GM23338 (cell line): ENCODE data around the gene RNLS. TPM values are rescaled to one million over a fixed set of nuclear protein-coding genes. Genes with fewer than 3 reads are reported as not detected.

Experiments
- ATAC-seq: fragments of 200-7000 bp; cut with Tn5 transposase; 3 replicates; pipeline ENCODE4 v1.9.1; 2020
- DNase-seq: peaks from one replicate; pipeline ENCODE4 v3.0.0-alpha.2; 2015; ENCODE audit warnings: low spot score
- H2AFZ ChIP-seq: fragments of 200-600 bp; sonication (generic); 2 replicates; pipeline ENCODE4 v1.8.0; 2016; ENCODE audit warnings: antibody characterized with exemption, mild to moderate bottlenecking, moderate library complexity
- H3F3A ChIP-seq: fragments of 200-600 bp; sonication (generic); replicated peaks from 2 replicates; pipeline ENCODE4 v1.8.0; 2017; ENCODE audit warnings: antibody characterized with exemption, mixed run types, low read depth
- H3K27ac ChIP-seq: fragments of 200-600 bp; sonication (generic); 2 replicates; pipeline ENCODE4 v1.6.1; 2016; ENCODE audit warnings: low read depth
- H3K27me3 ChIP-seq: fragments of 200-600 bp; sonication (generic); 2 replicates; pipeline ENCODE4 v1.8.0; 2016; ENCODE audit warnings: mild to moderate bottlenecking, mixed run types, moderate library complexity; ENCODE audit not compliant: insufficient read depth
- H3K36me3 ChIP-seq: fragments of 200-600 bp; sonication (generic); 2 replicates; pipeline ENCODE4 v1.8.0; 2016; ENCODE audit warnings: mild to moderate bottlenecking; ENCODE audit not compliant: insufficient read depth
- H3K4me1 ChIP-seq: fragments of 200-600 bp; sonication (generic); 2 replicates; pipeline ENCODE4 v1.8.0; 2016; ENCODE audit warnings: mild to moderate bottlenecking, moderate library complexity; ENCODE audit not compliant: insufficient read depth
- H3K4me2 ChIP-seq: fragments of 200-600 bp; sonication (generic); 2 replicates; pipeline ENCODE4 v1.7.1; 2017; ENCODE audit warnings: mixed run types
- H3K4me3 ChIP-seq: fragments of 200-600 bp; sonication (generic); 2 replicates; pipeline ENCODE4 v1.6.1; 2016; ENCODE audit warnings: mixed run types
- H3K79me2 ChIP-seq: fragments of 200-600 bp; sonication (generic); replicated peaks from 2 replicates; pipeline ENCODE4 v1.8.0; 2017; ENCODE audit warnings: mild to moderate bottlenecking; ENCODE audit not compliant: insufficient read depth
- H3K9me2 ChIP-seq: fragments of 200-600 bp; sonication (generic); 2 replicates; pipeline ENCODE4 v1.8.0; 2017; ENCODE audit not compliant: insufficient read depth
- H4K20me1 ChIP-seq: fragments of 200-600 bp; sonication (generic); replicated peaks from 2 replicates; pipeline ENCODE4 v1.8.0; 2017; ENCODE audit warnings: mild to moderate bottlenecking; ENCODE audit not compliant: insufficient read depth
- H3K27ac Mint-ChIP-seq: 2 replicates; pipeline ENCODE4 v1.8.0; 2020; ENCODE audit warnings: inconsistent platforms, mild to moderate bottlenecking, moderate library complexity, mixed read lengths
- H3K27me3 Mint-ChIP-seq: 3 replicates; pipeline ENCODE4 v1.8.0; 2022; ENCODE audit warnings: low read depth, mild to moderate bottlenecking, moderate library complexity, mixed read lengths, inconsistent platforms; ENCODE audit not compliant: insufficient read depth, poor library complexity
- H3K36me3 Mint-ChIP-seq: 3 replicates; pipeline ENCODE4 v1.8.0; 2021; ENCODE audit warnings: low read depth, mild to moderate bottlenecking, inconsistent platforms, moderate library complexity, mixed read lengths
- H3K4me1 Mint-ChIP-seq: 3 replicates; pipeline ENCODE4 v1.8.0; 2020; ENCODE audit warnings: mild to moderate bottlenecking, inconsistent platforms, mixed read lengths
- H3K4me3 Mint-ChIP-seq: 3 replicates; pipeline ENCODE4 v1.8.0; 2021; ENCODE audit warnings: moderate library complexity, mild to moderate bottlenecking, inconsistent platforms, mixed read lengths
- H3K9me3 Mint-ChIP-seq: 3 replicates; pipeline ENCODE4 v1.8.0; 2020; ENCODE audit warnings: moderate library complexity, mild to moderate bottlenecking, inconsistent platforms, mixed read lengths
- CREB1 ChIP-seq: fragments of 250-450 bp; sonication (Bioruptor Pico); IDR thresholded peaks from 2 replicates; pipeline ENCODE4 v1.5.0; 2020; ENCODE audit warnings: low read depth, mild to moderate bottlenecking, moderate library complexity
- CTCF ChIP-seq, 2 experiments: fragments of 200-600 bp in 1 of 2; sonication (generic) in 1 of 2; conservative IDR thresholded peaks; 2 replicates each; pipeline versions ENCODE4 v1.5.1 to v1.6.1; 2016 to 2017; ENCODE audit warnings: antibody characterized with exemption in 2 of 2, low read depth in 2 of 2, mild to moderate bottlenecking in 2 of 2, moderate library complexity in 1 of 2
- ETS1 ChIP-seq: IDR thresholded peaks from 2 replicates; pipeline ENCODE4 v1.6.1; 2016; ENCODE audit warnings: antibody characterized with exemption
- EZH2 ChIP-seq: fragments of 200-600 bp; sonication (generic); IDR thresholded peaks from one replicate; pipeline ENCODE4 v1.8.0; 2017; ENCODE audit warnings: antibody characterized with exemption, mild to moderate bottlenecking, low read depth; ENCODE audit not compliant: unreplicated experiment
- EZH2phosphoT487 ChIP-seq: fragments of 200-600 bp; sonication (generic); IDR thresholded peaks from one replicate; pipeline ENCODE4 v1.8.1; 2018; ENCODE audit warnings: antibody characterized with exemption; ENCODE audit not compliant: unreplicated experiment
- JUNB ChIP-seq: IDR thresholded peaks from one replicate; pipeline ENCODE4 v1.6.1; 2016; ENCODE audit warnings: antibody characterized with exemption; ENCODE audit not compliant: unreplicated experiment
- NANOG ChIP-seq: IDR thresholded peaks from 2 replicates; pipeline ENCODE4 v1.6.1; 2016; ENCODE audit warnings: antibody characterized with exemption, borderline replicate concordance
- POLR2AphosphoS5 ChIP-seq: IDR thresholded peaks from 2 replicates; pipeline ENCODE4 v1.6.1; 2016; ENCODE audit warnings: antibody characterized with exemption, low read depth
- REST ChIP-seq: IDR thresholded peaks from one replicate; pipeline ENCODE4 v1.6.1; 2018; ENCODE audit warnings: antibody characterized with exemption; ENCODE audit not compliant: unreplicated experiment
- STAT1 ChIP-seq: IDR thresholded peaks from one replicate; pipeline ENCODE4 v1.6.1; 2016; ENCODE audit warnings: antibody characterized with exemption; ENCODE audit not compliant: unreplicated experiment
- ZNF114 ChIP-seq: fragments of 250-450 bp; sonication (Bioruptor Pico); IDR thresholded peaks from 2 replicates; pipeline ENCODE4 v1.5.0; 2020; ENCODE audit warnings: mild to moderate bottlenecking, moderate library complexity
- ZNF331 ChIP-seq: fragments of 250-450 bp; sonication (Bioruptor Pico); IDR thresholded peaks from 2 replicates; pipeline ENCODE4 v1.5.0; 2020; ENCODE audit warnings: low read depth, mild to moderate bottlenecking, moderate library complexity
- polyA plus RNA-seq: library from polyadenylated mRNA; unstranded; fragments of >200 nt; fragmentation: Nextera tagmentation; extraction: Ambion mirVana; gene quantifications from 2 replicates; pipeline ENCODE4 v1.2.1, GENCODE V29; 2016
- total RNA-seq: library from RNA; depleted of rRNA; stranded (reverse); fragments of >200 nt; shearing (Covaris generic); gene quantifications from 2 replicates; pipeline ENCODE4 v1.2.3, GENCODE V29; 2014
- TF ChIP-seq, protein P1 (sequence below): fragments of 250-450 bp; sonication (Bioruptor Pico); IDR thresholded peaks from 2 replicates; pipeline ENCODE4 v1.5.0; 2020; ENCODE audit warnings: mild to moderate bottlenecking, moderate library complexity

The RNLS gene
- total and polyA plus RNA-seq, 2 experiments from 2014 or later = 8.8 to 15.2 TPM

- H3K4me1 ChIP-seq = no peaks in the 10 kb centered on the region
- Mint-ChIP-seq H3K9me3 (no peaks in the 10 kb centered on the region), H3K36me3 (no peaks in the 10 kb centered on the region), H3K4me3 (no peak overlapping the region), H3K4me1 (no peaks in the 10 kb centered on the region), H3K27ac (no peak overlapping the region), H3K27me3 (no peaks in the 10 kb centered on the region)
- H3K4me2 ChIP-seq = no peak overlapping the region
- TF ChIP-seq EZH2phosphoT487 (no peak), JUNB (no peak), REST (no peak), ETS1 (no peak), NANOG (no peak), STAT1 (no peak), POLR2AphosphoS5 (no peak), ZNF331 (CRISPR knock-in tag) (no peak), ZNF114 (CRISPR knock-in tag) (no peak), CREB1 (CRISPR knock-in tag) (no peak), CTCF (conservative IDR thresholded peaks at IDR 0.05; ENCODE audit: low read depth in 2 of 2) (no peak), EZH2 (no peak)
- TF ChIP-seq, protein P1, sequence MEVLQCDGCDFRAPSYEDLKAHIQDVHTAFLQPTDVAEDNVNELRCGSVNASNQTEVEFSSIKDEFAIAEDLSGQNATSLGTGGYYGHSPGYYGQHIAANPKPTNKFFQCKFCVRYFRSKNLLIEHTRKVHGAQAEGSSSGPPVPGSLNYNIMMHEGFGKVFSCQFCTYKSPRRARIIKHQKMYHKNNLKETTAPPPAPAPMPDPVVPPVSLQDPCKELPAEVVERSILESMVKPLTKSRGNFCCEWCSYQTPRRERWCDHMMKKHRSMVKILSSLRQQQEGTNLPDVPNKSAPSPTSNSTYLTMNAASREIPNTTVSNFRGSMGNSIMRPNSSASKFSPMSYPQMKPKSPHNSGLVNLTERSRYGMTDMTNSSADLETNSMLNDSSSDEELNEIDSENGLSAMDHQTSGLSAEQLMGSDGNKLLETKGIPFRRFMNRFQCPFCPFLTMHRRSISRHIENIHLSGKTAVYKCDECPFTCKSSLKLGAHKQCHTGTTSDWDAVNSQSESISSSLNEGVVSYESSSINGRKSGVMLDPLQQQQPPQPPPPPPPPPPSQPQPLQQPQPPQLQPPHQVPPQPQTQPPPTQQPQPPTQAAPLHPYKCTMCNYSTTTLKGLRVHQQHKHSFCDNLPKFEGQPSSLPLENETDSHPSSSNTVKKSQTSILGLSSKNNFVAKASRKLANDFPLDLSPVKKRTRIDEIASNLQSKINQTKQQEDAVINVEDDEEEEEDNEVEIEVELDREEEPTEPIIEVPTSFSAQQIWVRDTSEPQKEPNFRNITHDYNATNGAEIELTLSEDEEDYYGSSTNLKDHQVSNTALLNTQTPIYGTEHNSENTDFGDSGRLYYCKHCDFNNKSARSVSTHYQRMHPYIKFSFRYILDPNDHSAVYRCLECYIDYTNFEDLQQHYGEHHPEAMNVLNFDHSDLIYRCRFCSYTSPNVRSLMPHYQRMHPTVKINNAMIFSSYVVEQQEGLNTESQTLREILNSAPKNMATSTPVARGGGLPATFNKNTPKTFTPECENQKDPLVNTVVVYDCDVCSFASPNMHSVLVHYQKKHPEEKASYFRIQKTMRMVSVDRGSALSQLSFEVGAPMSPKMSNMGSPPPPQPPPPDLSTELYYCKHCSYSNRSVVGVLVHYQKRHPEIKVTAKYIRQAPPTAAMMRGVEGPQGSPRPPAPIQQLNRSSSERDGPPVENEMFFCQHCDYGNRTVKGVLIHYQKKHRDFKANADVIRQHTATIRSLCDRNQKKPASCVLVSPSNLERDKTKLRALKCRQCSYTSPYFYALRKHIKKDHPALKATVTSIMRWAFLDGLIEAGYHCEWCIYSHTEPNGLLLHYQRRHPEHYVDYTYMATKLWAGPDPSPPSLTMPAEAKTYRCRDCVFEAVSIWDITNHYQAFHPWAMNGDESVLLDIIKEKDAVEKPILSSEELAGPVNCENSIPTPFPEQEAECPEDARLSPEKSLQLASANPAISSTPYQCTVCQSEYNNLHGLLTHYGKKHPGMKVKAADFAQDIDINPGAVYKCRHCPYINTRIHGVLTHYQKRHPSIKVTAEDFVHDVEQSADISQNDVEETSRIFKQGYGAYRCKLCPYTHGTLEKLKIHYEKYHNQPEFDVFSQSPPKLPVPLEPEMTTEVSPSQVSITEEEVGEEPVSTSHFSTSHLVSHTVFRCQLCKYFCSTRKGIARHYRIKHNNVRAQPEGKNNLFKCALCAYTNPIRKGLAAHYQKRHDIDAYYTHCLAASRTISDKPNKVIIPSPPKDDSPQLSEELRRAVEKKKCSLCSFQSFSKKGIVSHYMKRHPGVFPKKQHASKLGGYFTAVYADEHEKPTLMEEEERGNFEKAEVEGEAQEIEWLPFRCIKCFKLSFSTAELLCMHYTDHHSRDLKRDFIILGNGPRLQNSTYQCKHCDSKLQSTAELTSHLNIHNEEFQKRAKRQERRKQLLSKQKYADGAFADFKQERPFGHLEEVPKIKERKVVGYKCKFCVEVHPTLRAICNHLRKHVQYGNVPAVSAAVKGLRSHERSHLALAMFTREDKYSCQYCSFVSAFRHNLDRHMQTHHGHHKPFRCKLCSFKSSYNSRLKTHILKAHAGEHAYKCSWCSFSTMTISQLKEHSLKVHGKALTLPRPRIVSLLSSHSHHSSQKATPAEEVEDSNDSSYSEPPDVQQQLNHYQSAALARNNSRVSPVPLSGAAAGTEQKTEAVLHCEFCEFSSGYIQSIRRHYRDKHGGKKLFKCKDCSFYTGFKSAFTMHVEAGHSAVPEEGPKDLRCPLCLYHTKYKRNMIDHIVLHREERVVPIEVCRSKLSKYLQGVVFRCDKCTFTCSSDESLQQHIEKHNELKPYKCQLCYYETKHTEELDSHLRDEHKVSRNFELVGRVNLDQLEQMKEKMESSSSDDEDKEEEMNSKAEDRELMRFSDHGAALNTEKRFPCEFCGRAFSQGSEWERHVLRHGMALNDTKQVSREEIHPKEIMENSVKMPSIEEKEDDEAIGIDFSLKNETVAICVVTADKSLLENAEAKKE (CRISPR knock-in tag) = no peak
- ATAC-seq = no peak
- H3K4me3 ChIP-seq = no peak overlapping the region
- no peaks in the 10 kb centered on the region; the same call in 1 of the 2 replicates for H3K9me2 ChIP-seq
- no peak for DNase-seq
- no peaks in the 10 kb centered on the region for H3K79me2 ChIP-seq
- H3F3A ChIP-seq = no peaks in the 10 kb centered on the region
- no peak overlapping the region for H2AFZ ChIP-seq
- H3K36me3 ChIP-seq = no peaks in the 10 kb centered on the region
- no peaks in the 10 kb centered on the region for H3K27me3 ChIP-seq
- no peaks in the 10 kb centered on the region for H4K20me1 ChIP-seq
- H3K27ac ChIP-seq = no peak overlapping the region
Measured at GRCh38 chr10:88456730-88457129, 126.4 kb downstream of the RNLS start.
